ENCODE measurements around the gene TANGO2. TPM values are rescaled to one million over a fixed set of nuclear protein-coding genes. Genes with fewer than 3 reads are reported as not detected.

Gene TANGO2
- total RNA-seq, 1 donor, result 43.8 TPM

DNA sequence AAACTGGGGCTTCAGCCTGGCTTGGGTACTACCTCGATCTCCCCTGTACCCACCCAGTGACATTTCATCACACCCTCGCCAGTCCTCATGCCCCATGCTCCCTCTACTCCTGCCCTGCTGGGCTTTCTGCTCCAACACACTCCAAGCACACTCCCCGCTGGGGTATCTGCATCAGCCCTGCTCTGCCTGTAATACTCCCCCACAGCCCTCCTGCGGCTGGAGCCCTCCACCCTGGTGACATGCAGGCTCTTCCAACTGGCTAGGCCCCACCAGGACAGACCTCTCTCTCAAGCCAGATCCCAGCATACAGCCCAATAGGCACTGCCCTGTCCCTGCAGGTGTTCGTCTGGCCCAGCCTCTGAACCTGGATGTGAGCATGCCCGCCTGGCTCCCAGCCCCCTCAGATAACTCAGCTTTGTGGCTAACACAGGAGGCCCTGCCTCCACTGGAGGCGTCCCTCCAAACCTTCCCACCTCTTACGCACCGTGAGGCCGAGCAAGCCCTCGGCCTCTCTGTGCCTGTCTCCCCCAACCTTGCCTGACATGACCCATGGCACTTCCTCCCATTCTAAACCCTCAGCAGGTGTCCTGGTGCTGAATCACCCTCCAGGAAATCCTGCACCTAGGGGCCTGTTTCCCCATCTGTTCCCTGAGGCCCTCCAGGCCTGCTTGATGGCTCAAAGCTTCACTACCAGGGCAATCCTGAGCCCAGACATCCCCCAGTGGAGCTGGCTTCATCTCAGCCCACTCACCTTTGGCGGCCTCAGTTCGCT is 45.8 kb upstream of the TANGO2 start:
- H3K4me2 ChIP-seq (ENCODE audit: insufficient read depth, low read length), result no peak overlapping the region
- no peak for TF ChIP-seq CTCF (IDR thresholded peaks at IDR 0.05; ENCODE audit: extremely low read depth, low read depth, low read length)

GRCh38 chr22:19975707-19976035 is 45.2 kb upstream of the TANGO2 start:
- Histone ChIP-seq H2AFZ (ENCODE audit: low read length) (no peak overlapping the region), H3K27ac (ENCODE audit: low read depth, low read length) (no peak overlapping the region), H3K4me1 (ENCODE audit: insufficient read depth, low read length) (no peaks in the 10 kb centered on the region), H3K36me3 (ENCODE audit: insufficient read depth, low read length) (no peaks in the 10 kb centered on the region), H3K4me3 (ENCODE audit: insufficient read depth, low read length) (no peak overlapping the region), H3K9me3 (ENCODE audit: low read depth, low read length) (no peaks in the 10 kb centered on the region), H4K20me1 (ENCODE audit: insufficient read depth, low read length) (peaks cover 14% of the 10 kb centered on the region), H3K4me2 (ENCODE audit: insufficient read depth, low read length) (no peak overlapping the region), H3K27me3 (ENCODE audit: insufficient read depth, low read length) (no peaks in the 10 kb centered on the region), H3K79me2 (ENCODE audit: insufficient read depth, low read length) (no peaks in the 10 kb centered on the region)
- no peak for TF ChIP-seq CTCF (IDR thresholded peaks at IDR 0.05; ENCODE audit: extremely low read depth, low read depth, low read length)
- no peak for DNase-seq (ENCODE audit: insufficient read length, low spot score, missing footprints)

More for the DNA sequence above, 45.8 kb upstream of the TANGO2 start:
- Histone ChIP-seq H3K27ac (ENCODE audit: low read depth, low read length) (no peak overlapping the region), H3K9me3 (ENCODE audit: low read depth, low read length) (no peaks in the 10 kb centered on the region), H3K4me1 (ENCODE audit: insufficient read depth, low read length) (no peaks in the 10 kb centered on the region), H3K4me3 (ENCODE audit: insufficient read depth, low read length) (no peak overlapping the region), H3K27me3 (ENCODE audit: insufficient read depth, low read length) (no peaks in the 10 kb centered on the region), H4K20me1 (ENCODE audit: insufficient read depth, low read length) (peaks cover 13% of the 10 kb centered on the region), H3K36me3 (ENCODE audit: insufficient read depth, low read length) (no peaks in the 10 kb centered on the region), H2AFZ (ENCODE audit: low read length) (no peak overlapping the region), H3K79me2 (ENCODE audit: insufficient read depth, low read length) (no peaks in the 10 kb centered on the region)
- DNase-seq (ENCODE audit: insufficient read length, low spot score, missing footprints), result no peak

DNA sequence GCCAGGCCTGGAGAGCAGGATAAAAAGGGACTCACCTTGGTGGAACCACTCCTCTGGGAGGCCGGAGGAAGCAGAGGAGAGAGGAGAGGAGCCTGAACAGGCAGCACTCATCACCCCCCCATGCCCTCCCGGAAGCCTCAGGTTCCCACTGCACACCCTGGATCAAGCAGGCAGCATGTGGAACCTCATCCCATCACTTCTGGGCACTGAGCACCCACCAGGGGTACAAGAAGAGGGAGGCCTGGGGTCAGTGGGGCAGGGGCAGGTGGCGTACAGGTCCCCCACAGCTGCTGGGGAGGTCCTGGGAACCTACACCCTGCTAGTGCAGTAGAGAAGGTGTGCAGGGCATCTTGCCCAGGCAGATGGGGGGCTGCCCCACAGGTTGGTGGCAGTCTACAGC is 44.2 kb upstream of the TANGO2 start:
- H3K27ac ChIP-seq (ENCODE audit: low read depth, low read length), result no peak overlapping the region
- H2AFZ ChIP-seq (ENCODE audit: low read length), result no peak overlapping the region
- no peaks in the 10 kb centered on the region for H3K36me3 ChIP-seq (ENCODE audit: insufficient read depth, low read length)
- H3K4me2 ChIP-seq (ENCODE audit: insufficient read depth, low read length), result no peak overlapping the region
- no peak for DNase-seq (ENCODE audit: insufficient read length, low spot score, missing footprints)
- H4K20me1 ChIP-seq (ENCODE audit: insufficient read depth, low read length), result peaks cover 11% of the 10 kb centered on the region
- H3K9me3 ChIP-seq (ENCODE audit: low read depth, low read length), result no peaks in the 10 kb centered on the region
- no peaks in the 10 kb centered on the region for H3K79me2 ChIP-seq (ENCODE audit: insufficient read depth, low read length)
- H3K4me3 ChIP-seq (ENCODE audit: insufficient read depth, low read length), result no peak overlapping the region
- TF ChIP-seq CTCF (IDR thresholded peaks at IDR 0.05; ENCODE audit: extremely low read depth, low read depth, low read length), result no peak
- no peaks in the 10 kb centered on the region for H3K4me1 ChIP-seq (ENCODE audit: insufficient read depth, low read length)
- no peaks in the 10 kb centered on the region for H3K27me3 ChIP-seq (ENCODE audit: insufficient read depth, low read length)

- Histone ChIP-seq H2AFZ (ENCODE audit: low read length) (no peak overlapping the region), H4K20me1 (ENCODE audit: insufficient read depth, low read length) (peaks cover 12% of the 10 kb centered on the region), H3K27ac (ENCODE audit: low read depth, low read length) (no peak overlapping the region), H3K4me3 (ENCODE audit: insufficient read depth, low read length) (no peak overlapping the region), H3K9me3 (ENCODE audit: low read depth, low read length) (no peaks in the 10 kb centered on the region), H3K36me3 (ENCODE audit: insufficient read depth, low read length) (no peaks in the 10 kb centered on the region), H3K27me3 (ENCODE audit: insufficient read depth, low read length) (no peaks in the 10 kb centered on the region), H3K79me2 (ENCODE audit: insufficient read depth, low read length) (no peaks in the 10 kb centered on the region), H3K4me2 (ENCODE audit: insufficient read depth, low read length) (no peak overlapping the region), H3K4me1 (ENCODE audit: insufficient read depth, low read length) (no peaks in the 10 kb centered on the region)
- no peak for TF ChIP-seq CTCF (IDR thresholded peaks at IDR 0.05; ENCODE audit: extremely low read depth, low read depth, low read length)
- DNase-seq (ENCODE audit: insufficient read length, low spot score, missing footprints), result no peak
Observed at GRCh38 chr22:19977296-19978243, 43.3 kb upstream of the TANGO2 start.

Measured in osteoblast (primary cell).